ENCODE results near the gene BAAT. TPM values are rescaled to one million over a fixed set of nuclear protein-coding genes. Genes with fewer than 3 reads are reported as not detected.
A peak's percentile ranks its signal among the peaks of the same experiment; 100 is the strongest.

The BAAT gene
- total RNA-seq, 8 experiments from 2014 or later, result 0.10 to 0.46 (median 0.22) TPM; not detected in 1

- Histone ChIP-seq H3K4me3 (no peak overlapping the region), H3K4me1 (replicated peaks in 1 of 2) (no peaks in the 10 kb centered on the region), H3K27ac (no peak overlapping the region)
- WGBS, 10 experiments, result 50 to 100% (median 85%) methylated on average over 1 to 2 of the region's 2 CpGs; no CpG with 5 or more reads in 4 of the 10 experiments
- peak in 2 of 8 experiments; percentile 45 to 90 for ATAC-seq (replicated peaks in 6 of 8)
- in situ Hi-C loops (cut with MboI; ENCODE audit: low pct_unique_long_range_greater_than_20kb in 2 of 9, low sequenced_read_pairs in 9 of 9, unreplicated experiment in 9 of 9), result no loop called here
Observed at GRCh38 chr9:101388507-101388993, 3.7 kb upstream of the BAAT start.

GRCh38 chr9:101387871-101388506 is 3.2 kb upstream of the BAAT start:
- peak in 3 of 8 experiments; percentile 56 to 78 (median 59) for ATAC-seq (replicated peaks in 6 of 8)
- no peak overlapping the region for H3K27ac ChIP-seq
- 64 to 100% (median 86%) methylated on average over 1 to 6 of the region's 6 CpGs for WGBS, 10 experiments
- in situ Hi-C loops (cut with MboI; ENCODE audit: low pct_unique_long_range_greater_than_20kb in 2 of 9, low sequenced_read_pairs in 9 of 9, unreplicated experiment in 9 of 9), result no loop called here
- no peaks in the 10 kb centered on the region for H3K4me1 ChIP-seq (replicated peaks in 1 of 2)
- H3K4me3 ChIP-seq, result no peak overlapping the region

- no peak overlapping the region for H3K27ac ChIP-seq
- H3K4me3 ChIP-seq, result no peak overlapping the region
- in situ Hi-C loops (cut with MboI; ENCODE audit: low pct_unique_long_range_greater_than_20kb in 2 of 9, low sequenced_read_pairs in 9 of 9, unreplicated experiment in 9 of 9), result no loop called here
- no peak for ATAC-seq (replicated peaks in 6 of 8)
- no peaks in the 10 kb centered on the region for H3K4me1 ChIP-seq (replicated peaks in 1 of 2)
- WGBS, 10 experiments, result 83 to 100% (median 94%) methylated on average over 1 to 2 of the region's 2 CpGs; no CpG with 5 or more reads in 1 of the 10 experiments
Observed at GRCh38 chr9:101383361-101383760, 1.4 kb downstream of the BAAT start.

GRCh38 chr9:101381833-101382342 is 2.9 kb downstream of the BAAT start:
- WGBS, 10 experiments, result 78 to 100% (median 94%) methylated on average over 1 to 2 of the region's 2 CpGs
- Histone ChIP-seq H3K4me3 (no peak overlapping the region), H3K27ac (no peak overlapping the region), H3K4me1 (replicated peaks in 1 of 2) (no peaks in the 10 kb centered on the region)
- in situ Hi-C loops (cut with MboI; ENCODE audit: low pct_unique_long_range_greater_than_20kb in 2 of 9, low sequenced_read_pairs in 9 of 9, unreplicated experiment in 9 of 9), result no loop called here
- ATAC-seq (replicated peaks in 6 of 8), result no peak

GRCh38 chr9:101381118-101381517 is 3.7 kb downstream of the BAAT start:
- no peaks in the 10 kb centered on the region for H3K4me1 ChIP-seq (replicated peaks in 1 of 2)
- in situ Hi-C loops (cut with MboI; ENCODE audit: low pct_unique_long_range_greater_than_20kb in 2 of 9, low sequenced_read_pairs in 9 of 9, unreplicated experiment in 9 of 9), result no loop called here
- WGBS, 10 experiments, result 64 to 100% (median 96%) methylated on average over 1 to 3 of the region's 3 CpGs; no CpG with 5 or more reads in 4 of the 10 experiments
- H3K4me3 ChIP-seq, result no peak overlapping the region
- no peak for ATAC-seq (replicated peaks in 6 of 8)
- no peak overlapping the region for H3K27ac ChIP-seq

- Histone ChIP-seq H3K4me3 (no peak overlapping the region), H3K27ac (no peak overlapping the region), H3K4me1 (replicated peaks in 1 of 2) (no peaks in the 10 kb centered on the region)
- ATAC-seq (replicated peaks in 6 of 8), result no peak
- in situ Hi-C loops (cut with MboI; ENCODE audit: low pct_unique_long_range_greater_than_20kb in 2 of 9, low sequenced_read_pairs in 9 of 9, unreplicated experiment in 9 of 9), result no loop called here
Observed at GRCh38 chr9:101380295-101380694, 4.5 kb downstream of the BAAT start.

GRCh38 chr9:101376111-101376848 is 8.5 kb downstream of the BAAT start:
- Histone ChIP-seq H3K27ac (no peak overlapping the region), H3K4me3 (no peak overlapping the region), H3K4me1 (replicated peaks in 1 of 2) (no peaks in the 10 kb centered on the region)
- in situ Hi-C loops (cut with MboI; ENCODE audit: low pct_unique_long_range_greater_than_20kb in 2 of 9, low sequenced_read_pairs in 9 of 9, unreplicated experiment in 9 of 9), result no loop called here
- WGBS, 10 experiments, result 20 to 88% (median 66%) methylated on average over 1 to 5 of the region's 6 CpGs
- ATAC-seq (replicated peaks in 6 of 8), result peak in 5 of 8 experiments; percentile 90 to 97 (median 95)

- ATAC-seq (replicated peaks in 6 of 8), result no peak
- Histone ChIP-seq H3K4me3 (no peak overlapping the region), H3K4me1 (replicated peaks in 1 of 2) (no peaks in the 10 kb centered on the region), H3K27ac (no peak overlapping the region)
- WGBS, 10 experiments, result 40 to 100% (median 91%) methylated on average over 1 to 12 of the region's 12 CpGs; no CpG with 5 or more reads in 2 of the 10 experiments
- in situ Hi-C loops (cut with MboI; ENCODE audit: low pct_unique_long_range_greater_than_20kb in 2 of 9, low sequenced_read_pairs in 9 of 9, unreplicated experiment in 9 of 9), result no loop called here
Observed at GRCh38 chr9:101375546-101375945, 9.3 kb downstream of the BAAT start.

GRCh38 chr9:101372327-101373118 is 12.3 kb downstream of the BAAT start:
- in situ Hi-C loops (cut with MboI; ENCODE audit: low pct_unique_long_range_greater_than_20kb in 2 of 9, low sequenced_read_pairs in 9 of 9, unreplicated experiment in 9 of 9), result no loop called here

GRCh38 chr9:101371813-101372212 is 13.0 kb downstream of the BAAT start:
- no peak for ATAC-seq (replicated peaks in 6 of 8)
- H3K4me1 ChIP-seq (replicated peaks in 1 of 2), result peaks cover 0 to 8% of the 10 kb centered on the region in 2 donors
- H3K27ac ChIP-seq, result no peak overlapping the region
- H3K4me3 ChIP-seq, result no peak overlapping the region
- in situ Hi-C loops (cut with MboI; ENCODE audit: low pct_unique_long_range_greater_than_20kb in 2 of 9, low sequenced_read_pairs in 9 of 9, unreplicated experiment in 9 of 9), result no loop called here
- WGBS, 10 experiments, result 50 to 100% (median 85%) methylated on average over 1 to 3 of the region's 3 CpGs

More at GRCh38 chr9:101372327-101373118, 12.3 kb downstream of the BAAT start:
- Histone ChIP-seq H3K27ac (no peak overlapping the region), H3K4me3 (no peak overlapping the region), H3K4me1 (replicated peaks in 1 of 2) (peaks cover 0 to 6% of the 10 kb centered on the region in 2 donors)
- peak in 1 of 8 experiments; percentile 44 for ATAC-seq (replicated peaks in 6 of 8)
- 29 to 100% (median 80%) methylated on average over 1 to 2 of the region's 2 CpGs; no CpG with 5 or more reads in 3 of the 10 experiments for WGBS, 10 experiments

GRCh38 chr9:101369884-101370531 is 14.8 kb downstream of the BAAT start:
- Histone ChIP-seq H3K4me3 (no peak overlapping the region), H3K4me1 (replicated peaks in 1 of 2) (peaks cover 0 to 16% of the 10 kb centered on the region in 2 donors), H3K27ac (no peak overlapping the region)
- in situ Hi-C loops (cut with MboI; ENCODE audit: low pct_unique_long_range_greater_than_20kb in 2 of 9, low sequenced_read_pairs in 9 of 9, unreplicated experiment in 9 of 9), result no loop called here
- ATAC-seq (replicated peaks in 6 of 8), result no peak
- WGBS, 10 experiments, result 27 to 100% (median 73%) methylated on average over 1 to 2 of the region's 2 CpGs

GRCh38 chr9:101369286-101369685 is 15.5 kb downstream of the BAAT start:
- Histone ChIP-seq H3K27ac (no peak overlapping the region), H3K4me1 (replicated peaks in 1 of 2) (peaks cover 0 to 16% of the 10 kb centered on the region in 2 donors), H3K4me3 (no peak overlapping the region)
- ATAC-seq (replicated peaks in 6 of 8), result no peak
- in situ Hi-C loops (cut with MboI; ENCODE audit: low pct_unique_long_range_greater_than_20kb in 2 of 9, low sequenced_read_pairs in 9 of 9, unreplicated experiment in 9 of 9), result no loop called here
- WGBS, 10 experiments, result 6 to 88% (median 71%) methylated on average over 1 to 2 of the region's 2 CpGs; no CpG with 5 or more reads in 4 of the 10 experiments
